DMS153 (cell line): ENCODE data around the gene GET3.
A peak's percentile ranks its signal among the peaks of the same experiment; 100 is the strongest.
"Not testable (repeated sequence)": the region's sequence is repeated elsewhere in the genome, so short reads cannot be mapped to it uniquely, and the experiment has no call there.

Experiments
- DNase-seq: peaks from one replicate; lab custom pipeline; 2025; lab: John Stamatoyannopoulos, UW

GET3 gene

DNA sequence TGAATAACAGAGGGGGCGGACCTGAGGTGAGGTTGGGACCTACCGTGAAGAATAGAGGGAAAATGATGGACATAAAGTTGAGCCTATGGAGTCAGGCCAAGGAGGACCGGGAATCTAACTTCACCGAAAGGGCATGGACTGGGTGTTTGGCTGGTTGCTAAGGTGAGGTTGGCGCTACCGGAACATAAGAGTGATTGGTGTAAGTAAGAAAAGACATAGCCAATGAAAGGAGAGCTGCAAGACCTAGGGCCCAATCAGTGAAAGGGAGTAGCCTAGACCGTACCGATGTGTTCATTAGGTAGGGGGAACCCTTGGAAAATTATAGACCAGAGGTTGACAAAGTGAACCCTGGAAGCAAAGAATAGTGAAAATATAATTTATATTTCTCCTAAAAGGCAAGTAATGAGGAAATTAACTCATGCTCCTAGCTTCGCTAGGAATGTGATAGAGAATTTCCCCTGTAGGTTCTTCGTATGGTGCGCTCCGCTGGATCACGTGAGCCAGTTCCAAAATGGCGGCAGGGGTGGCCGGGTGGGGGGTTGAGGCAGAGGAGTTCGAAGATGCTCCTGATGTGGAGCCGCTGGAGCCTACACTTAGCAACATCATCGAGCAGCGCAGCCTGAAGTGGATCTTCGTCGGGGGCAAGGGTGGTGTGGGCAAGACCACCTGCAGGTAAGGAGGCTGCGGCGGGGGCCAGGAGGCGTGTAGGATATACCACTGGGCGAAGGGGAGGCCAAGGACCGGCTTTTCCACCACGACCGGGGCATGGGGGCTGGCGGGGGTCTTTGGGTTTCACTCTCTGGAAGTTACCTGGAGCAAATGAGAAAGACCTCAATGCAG lies at the start of gene GET3:
Gene GET3 (plus strand): TSS at position 503 of the 840 bp plus-strand sequence. CDS start 9 bp downstream, at position 512.
- peak; percentile 100 for DNase-seq

DNA sequence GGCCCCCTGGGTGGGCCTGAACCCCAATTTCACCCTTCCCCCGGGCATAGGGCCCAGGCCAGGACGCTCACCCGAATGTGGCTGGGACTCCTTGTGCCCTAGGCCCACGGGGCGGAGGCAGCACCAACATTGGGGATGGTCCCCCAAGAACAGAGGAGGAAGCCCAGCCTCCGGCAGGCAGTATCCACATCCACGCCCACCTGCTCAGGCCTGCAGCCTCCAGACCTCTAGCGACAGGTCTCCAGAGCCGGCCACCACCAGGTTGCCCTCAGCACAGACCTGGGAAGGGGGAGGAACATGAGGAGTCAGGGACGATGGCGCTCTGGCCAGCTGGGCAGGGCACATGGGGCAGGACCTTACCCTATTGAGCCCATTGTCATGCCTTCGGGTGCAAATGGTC lies 48.3 kb upstream of the GET3 start:
- no peak for DNase-seq

DNA sequence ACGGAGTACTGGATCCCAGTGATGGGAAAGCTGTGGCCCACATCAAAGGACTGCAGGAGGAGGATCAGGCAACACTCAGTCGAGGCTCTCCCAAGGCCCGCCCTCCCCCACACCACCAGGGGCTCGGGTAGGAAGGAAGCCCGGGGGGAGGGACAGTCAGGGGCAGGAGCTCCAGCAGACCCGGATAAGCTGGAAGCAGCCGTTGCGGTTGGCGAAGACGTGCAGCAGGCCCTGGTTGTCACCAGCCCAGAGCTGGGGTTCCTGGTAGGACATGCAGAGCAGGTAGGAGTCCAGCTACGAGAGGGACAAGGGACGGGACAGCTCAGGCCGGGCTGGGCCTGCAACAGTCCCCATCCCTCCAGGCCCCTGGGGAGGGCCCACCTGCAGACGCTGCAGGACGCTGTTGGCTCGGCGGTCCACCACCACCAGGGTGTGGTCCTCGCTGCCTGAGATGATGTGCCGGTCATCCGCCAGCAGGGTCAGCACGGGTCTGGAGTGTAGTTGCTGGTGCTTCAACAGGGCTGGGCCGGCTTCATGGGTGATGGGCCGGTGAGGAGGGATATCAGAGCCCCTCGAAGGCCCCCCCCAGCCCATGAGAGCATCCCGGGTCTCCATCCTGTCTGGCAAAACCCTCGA lies 47.6 kb upstream of the GET3 start:
- no peak for DNase-seq

DNA sequence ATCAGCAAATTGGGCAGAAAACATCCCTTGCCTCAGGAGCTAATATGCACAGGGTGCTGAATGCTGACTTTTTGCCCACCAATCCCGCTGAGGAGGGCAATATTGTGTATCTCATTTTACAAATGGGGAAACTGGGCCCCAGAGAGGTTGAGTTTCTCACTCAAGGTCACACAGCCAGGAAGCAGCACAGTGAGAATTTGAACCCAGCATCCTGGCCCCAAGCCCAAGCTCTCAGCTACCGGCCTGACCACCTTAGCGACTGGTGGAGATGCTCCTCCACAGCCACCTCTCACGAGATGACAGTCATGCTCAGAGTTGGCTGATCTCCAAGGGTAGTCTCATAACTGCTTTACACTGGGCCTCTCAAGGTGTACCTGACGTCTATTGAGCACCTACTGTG lies 44.3 kb upstream of the GET3 start:
- no peak for DNase-seq

DNA sequence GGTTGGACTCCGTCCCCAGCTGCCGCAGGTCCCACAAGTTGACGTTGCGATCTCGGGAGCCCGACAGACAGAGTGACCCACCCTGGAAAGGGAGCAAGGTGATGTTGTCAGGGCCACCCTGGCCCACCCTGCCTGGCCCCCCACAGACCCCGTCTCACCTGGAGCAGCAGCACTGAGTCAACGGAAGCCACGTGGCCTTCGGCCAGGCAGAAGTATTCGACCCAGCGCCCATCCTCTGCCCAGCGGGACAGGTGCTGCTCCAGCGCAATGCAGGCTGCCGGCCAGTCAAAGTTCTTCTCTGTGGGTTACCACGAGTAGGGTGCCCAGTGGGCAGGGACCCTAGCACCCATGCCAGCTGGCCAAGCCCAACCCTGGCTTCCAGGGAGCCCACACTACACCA lies 42.7 kb upstream of the GET3 start:
- DNase-seq, result no peak

DNA sequence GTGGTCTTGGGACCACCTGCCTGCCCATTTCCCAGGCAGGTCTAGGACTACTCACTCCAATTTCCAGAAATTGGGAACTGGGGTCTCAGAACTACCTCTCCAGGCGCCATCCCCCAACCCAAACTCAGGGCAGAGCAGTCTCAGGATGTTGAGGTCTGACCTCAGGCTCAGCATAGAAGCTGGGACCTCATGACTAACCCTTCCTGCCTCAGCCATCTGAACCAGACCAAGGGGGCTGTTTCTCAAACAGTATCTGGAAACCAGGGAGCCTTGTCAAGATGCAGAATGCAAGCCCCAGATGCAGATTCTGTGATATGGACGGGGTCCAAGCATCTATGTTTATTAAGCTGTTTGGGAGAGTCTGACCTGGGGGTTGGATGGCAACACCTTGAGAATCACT lies 42.2 kb upstream of the GET3 start:
- DNase-seq, result no peak

DNA sequence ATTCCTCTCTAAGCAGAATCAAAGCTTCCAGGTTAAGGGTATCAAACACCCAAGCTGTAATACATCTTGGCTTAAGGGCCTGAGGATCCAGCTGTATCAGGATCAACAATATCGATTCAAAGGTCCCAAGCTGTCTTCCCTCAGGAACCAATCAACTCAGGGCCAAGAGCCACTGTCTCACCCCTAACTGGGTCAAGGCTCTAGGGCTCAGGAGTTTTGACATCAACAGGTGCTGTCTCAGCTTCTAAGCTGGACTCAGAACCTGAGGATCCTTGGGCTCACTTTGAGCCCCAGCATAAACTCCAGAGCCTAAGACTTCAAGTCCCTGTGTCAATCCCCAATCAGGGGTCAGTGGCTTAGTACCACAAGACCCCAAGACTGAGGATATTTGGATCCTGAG lies 41.8 kb upstream of the GET3 start:
- DNase-seq, result no peak

DNA sequence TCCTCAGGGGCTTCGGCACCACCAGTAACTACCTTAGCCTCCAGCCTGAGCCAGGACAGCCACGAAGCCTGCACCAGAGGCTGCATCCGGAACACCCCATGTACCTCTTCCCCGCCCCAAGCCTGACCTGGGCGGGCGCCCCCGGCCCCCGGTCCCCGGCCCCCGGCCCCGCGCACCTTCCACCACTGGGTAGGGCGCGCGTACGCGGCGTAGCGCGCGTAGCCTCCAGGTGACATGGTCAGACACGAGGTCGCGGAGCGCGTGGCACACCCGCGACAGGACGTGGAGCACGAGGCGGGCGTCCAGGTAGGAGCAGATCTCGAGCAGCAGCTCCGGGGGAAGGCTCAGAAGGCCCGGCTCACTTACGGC lies 41.3 kb upstream of the GET3 start:
- no peak for DNase-seq

DNA sequence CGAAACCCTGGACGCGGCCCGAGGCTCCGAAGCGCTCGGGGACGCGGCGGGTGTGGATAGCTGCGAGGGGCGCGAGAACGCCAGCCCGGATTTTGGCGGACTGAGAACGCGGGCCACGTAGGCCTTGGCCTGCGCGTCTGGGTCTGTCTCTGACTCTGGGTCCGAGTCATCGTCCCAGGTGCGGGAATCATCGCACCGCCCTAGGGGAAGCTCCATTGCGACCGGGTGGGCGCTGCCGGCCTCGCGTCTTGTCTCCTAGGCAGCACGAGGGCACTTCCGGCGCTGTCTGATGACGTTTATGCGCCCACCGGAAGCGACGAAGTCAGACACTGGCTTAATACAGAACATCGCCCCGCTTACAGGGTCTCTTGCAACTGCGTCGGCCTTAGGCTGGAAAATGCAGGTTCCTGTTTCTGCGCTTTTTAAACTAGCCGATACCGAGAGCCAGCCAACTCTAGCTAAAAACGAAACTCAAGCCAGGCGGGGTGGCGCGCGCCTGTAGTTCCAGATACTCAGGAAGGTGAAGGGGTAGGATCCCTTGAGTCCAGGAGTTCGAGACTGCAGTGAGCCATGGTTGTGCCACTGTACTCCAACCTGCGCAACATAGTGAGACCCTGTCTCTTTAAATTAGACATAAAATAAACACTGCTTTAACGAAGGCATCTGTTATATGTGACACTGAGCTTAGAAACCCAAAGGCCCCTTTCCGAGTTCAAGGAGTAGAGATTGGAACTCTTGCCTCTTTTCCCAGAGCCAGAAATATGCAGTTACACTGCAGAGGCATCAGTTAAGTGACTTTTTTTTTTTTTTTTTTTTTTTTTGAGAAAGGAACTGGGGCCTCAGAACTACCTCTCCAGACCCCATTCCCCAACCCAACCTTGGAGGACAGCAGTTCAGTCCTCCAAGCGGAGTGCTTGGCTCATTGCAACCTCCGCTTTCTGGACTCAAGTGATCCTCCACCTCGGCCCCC lies 40.6 kb upstream of the GET3 start, which contains the start of gene FBXW9:
Gene FBXW9 (minus strand): TSS at position 266 of the 970 bp plus-strand sequence. CDS start 50 bp downstream, at position 216.
- peak; percentile 83 for DNase-seq

DNA sequence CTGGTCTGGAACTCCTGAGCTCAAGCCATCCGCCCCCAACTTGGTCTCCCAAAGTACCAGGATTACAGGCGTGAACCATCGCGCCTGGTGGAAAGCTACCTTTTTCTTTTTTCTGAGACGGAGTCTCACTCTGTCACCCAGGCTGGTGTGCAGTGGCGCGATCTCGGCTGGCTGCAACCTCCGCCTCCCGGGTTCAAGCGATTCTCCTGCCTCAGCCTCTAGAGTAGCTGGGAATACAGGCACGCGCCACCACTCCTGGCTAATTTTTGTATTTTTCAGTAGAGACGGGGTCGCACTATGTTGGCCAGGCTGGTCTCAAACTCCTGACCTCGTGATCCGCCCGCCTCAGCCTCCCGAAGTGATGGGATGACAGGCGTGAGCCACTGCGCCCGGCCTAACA lies 39.9 kb upstream of the GET3 start:
- DNase-seq, result not testable (repeated sequence)

DNA sequence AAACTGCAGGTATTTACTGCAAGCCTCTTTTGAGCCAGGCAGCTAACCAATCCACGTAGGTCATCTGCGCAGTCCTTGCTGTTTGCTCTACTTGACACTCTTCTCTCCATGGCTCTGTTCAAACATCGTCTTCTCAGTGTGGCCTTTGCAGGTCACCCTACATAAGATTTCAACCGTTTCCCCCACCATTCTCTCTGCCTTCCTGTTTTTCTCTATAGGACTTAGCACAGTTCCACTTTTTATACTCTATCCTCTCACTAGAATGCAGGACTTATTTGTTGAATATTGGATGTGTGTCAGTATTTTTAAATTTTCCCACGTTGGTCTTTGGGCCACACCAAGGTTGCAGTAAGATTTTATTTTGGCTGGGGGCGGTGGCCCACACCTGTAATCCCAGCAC lies 39.2 kb upstream of the GET3 start:
- DNase-seq, result no peak

DNA sequence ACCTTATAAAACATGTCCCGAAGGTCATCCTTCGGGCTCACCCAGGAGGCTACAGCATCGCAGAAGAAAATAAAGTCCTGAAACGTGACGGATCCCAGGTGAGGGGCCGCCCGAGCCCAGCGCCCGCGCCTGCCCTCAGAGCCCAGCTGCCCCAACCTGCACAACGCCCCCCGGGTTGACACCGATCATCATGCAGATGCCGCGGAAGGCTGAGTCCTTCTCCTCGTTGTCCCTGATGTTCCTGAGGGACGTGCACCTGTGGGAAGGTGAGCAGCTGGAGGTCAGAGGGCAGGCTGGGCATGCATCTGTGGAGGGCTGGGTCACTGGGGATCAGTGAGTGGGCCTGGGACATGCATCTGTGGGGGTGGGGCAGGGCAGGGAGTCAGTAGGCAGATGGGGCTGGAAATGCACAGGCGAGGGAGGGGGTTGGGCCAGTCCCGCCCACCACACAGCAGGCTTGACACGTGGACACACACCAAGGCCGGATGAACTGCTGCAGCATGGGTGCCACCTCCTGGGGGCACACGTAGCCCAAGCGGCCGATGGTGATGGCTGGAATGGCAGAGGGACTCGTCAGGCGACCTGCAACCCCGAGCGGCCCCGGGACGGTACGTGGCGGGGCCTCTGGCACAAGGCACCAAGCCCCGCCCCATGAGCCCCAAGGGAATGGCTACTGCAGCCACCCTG lies 35.6 kb upstream of the GET3 start:
- DNase-seq, result no peak

DNA sequence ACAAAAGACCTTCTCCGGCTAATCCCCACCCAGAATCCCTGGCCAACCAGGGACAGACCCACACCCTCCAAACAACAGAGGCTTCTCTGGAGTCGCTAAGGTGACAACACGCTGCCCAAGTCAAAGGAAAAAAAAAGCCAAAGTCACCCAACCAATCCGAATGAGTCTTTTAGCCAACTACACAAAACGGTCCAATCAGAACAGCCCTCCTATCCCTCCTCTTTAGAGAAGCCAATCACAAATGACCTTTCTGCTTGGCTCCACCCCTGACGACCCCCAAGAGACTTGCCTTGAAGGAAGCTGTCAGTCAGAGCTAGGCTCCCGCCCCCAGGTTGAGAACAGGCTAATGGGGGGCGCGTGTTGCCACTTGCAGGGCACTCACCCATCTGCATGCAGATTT lies 34.3 kb upstream of the GET3 start:
- peak; percentile 6 for DNase-seq

DNA sequence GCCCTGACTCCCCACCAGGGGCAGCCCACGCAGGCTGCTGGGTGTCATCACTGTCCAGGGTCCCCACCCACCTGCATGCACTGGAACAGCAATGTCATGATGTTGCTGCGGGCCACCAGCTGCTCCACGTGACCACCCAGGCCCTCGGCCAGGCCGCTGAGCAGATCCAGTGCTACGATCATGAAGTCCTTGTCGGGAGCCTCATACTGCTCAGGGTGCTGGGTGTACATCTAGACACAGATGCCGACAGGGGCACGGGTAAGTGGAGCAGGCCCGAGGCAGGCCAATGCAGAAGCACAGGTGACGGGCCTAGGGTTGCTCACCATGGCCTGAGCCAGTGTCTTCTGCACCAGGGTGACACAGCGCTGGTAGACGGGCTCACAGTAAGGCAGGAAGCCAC lies 32.1 kb upstream of the GET3 start:
- DNase-seq, result no peak

DNA sequence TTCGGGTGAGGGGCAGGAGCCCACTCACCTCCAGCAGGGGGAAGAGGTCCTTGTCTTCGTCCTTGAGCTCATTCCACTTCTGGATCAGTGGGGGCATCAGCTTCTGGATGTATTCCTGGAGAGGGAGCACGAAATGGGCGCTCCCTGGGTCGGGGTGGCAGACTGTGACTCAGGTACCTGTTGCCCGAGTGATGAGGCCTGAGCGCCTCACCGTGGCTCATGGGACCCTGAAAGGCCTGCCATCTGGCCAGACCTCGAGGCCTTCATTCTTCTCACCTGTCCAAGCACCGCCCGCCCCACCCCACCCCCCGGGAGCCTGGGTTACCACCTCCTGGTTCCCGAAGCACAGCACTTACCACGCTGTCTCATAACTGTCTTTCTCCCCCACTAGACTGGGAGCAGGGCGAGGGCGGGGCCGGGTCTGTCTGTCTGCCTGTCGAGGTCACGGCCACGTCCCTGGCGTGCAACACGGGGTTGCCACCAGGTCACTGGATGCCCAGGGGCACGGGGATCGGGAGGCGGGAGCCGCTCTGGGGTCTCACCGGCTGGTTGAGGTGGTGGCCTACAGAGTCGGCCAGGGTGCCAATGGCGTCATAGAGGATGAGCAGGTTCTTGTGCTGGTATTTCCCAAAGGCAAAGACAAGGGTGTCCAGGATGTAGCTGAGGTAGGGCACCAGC lies 31.5 kb upstream of the GET3 start:
- no peak for DNase-seq

DNA sequence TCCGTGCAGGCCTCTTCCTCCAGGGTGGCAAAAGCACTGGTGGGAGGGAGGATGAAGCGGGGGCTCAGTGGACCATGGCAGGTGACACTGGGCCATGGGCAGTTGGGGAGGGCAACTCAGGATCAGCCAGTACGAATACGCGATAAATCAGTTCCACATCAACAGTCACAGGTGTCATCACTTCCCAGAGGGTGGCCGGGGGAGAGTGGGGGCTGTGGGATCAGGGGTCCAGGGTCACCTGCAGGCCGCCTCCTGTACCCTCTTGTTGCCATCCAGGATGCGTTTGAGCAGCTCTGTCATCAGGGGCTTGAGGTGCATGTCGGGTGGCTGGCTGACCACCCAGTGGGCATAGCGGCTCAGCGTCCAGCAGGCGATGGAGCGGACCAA lies 31.0 kb upstream of the GET3 start:
- no peak for DNase-seq

DNA sequence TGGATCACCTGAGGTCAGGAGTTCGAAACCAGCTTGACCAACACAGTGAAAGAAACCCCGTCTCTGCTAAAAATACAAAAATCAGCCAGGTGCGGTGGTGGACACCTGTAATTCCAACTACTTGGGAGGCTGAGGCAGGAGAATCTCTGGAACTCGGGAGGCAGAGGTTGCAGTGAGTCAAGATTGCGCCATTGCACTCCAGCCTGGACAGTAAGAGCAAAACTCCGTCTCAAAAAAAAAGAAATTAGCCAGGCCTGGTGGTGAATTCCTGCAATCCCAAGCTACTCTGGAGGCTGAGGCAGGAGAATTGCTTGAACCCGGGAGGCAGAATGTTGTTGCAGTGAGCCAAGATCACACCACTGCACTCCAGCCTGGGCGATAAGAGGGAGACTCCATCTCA lies 28.7 kb upstream of the GET3 start:
- DNase-seq, result no peak

DNA sequence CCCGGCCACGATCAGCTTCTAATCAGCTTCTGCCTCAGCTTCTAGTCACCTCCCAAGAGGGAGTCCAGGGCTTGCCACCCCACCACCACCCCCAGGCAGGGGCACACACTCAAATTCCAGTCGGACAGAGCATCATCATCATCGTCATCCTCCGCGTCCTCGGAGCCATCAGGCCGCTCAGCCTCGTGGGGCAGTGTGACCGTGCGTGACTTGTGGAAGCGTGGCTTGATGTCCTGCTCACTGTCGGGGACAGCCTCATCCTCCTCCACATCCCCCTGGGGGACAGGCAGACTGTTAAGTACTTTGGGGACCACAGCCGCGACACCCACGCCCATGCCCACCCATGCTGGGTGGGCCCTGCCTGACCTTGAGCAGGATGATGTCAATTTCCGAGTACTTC lies 26.1 kb upstream of the GET3 start:
- no peak for DNase-seq

DNA sequence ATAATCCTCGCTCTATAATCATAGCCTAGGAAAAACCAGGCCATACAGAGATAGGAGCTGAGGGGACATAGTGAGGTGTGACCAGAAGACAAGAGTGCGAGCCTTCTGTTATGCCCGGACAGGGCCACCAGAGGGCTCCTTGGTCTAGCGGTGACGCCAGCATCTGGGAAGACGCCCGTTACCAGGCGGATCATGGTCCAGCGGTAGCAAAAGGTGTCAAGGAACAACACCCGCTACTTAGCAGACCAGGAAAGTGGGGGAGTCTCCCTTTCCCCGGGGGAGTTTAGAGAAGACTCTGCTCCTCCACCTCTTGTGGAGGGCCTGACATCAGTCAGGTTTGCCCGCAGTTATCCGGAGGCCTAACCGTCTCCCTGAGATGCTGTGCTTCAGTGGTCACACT lies 25.2 kb upstream of the GET3 start:
- not testable (repeated sequence) for DNase-seq

DNA sequence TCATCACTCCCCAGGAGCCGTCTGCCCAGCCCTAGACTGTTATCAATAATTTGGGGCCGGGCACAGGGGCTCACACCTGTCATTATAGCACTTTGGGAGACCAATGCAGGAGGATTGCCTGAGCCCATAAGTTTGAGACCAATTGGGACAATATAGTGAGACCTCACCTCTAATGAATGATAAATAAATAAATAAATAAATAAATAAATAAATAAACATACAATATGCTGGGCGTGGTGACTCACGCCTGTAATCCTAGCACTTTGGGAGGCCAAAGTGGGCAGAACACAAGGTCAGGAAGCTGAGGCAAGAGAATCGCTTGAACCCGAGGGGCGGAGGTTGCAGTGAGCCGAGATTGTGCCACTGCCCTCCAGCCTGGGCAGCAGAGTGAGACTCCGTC lies 24.0 kb upstream of the GET3 start:
- not testable (repeated sequence) for DNase-seq

DNA sequence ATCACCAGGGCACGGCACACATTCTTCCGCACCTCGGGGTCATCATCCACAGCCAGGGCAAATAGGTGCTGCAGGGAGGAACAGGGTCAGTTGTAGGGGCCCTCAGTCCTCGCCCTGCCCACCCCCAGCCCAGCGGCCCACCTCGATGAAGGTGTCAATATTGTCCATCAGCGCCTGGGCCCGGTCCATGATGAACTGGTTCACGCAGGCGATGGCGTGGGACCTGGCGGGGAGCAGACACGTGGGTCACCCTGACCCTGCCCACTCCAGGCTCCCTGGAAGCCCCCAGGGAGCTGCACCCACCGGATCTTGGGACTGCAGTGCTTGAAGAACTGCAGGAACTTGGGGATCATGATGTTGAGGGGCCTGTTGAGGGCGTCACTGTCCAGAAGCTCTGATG lies 22.2 kb upstream of the GET3 start:
- no peak for DNase-seq
